ENCODE data around the gene ZNF536. TPM values are rescaled to one million over a fixed set of nuclear protein-coding genes. Genes with fewer than 3 reads are reported as not detected.
A peak's percentile ranks its signal among the peaks of the same experiment; 100 is the strongest.

The ZNF536 gene
- polyA plus RNA-seq, 1 donor = 5.3 TPM

DNA sequence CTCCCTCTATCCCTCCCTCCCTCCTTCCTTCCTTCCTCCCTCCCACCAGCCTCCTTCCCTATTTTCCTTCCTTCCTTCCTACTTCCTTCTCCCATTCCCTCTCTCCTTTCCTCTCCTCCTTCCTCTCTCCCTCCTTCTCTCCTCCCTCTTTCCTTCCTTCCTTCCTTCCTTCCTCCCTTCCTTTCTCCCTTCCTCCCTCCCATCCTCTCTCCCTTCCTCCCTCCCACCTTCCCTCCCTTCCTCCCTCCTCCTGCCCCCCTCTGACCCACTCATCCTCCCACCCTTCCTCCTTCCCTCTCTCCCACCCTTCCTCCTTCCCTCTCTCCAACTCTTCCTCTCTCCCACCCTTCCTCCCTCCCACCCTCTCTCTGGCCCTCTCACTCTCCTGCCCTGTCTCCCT lies 132.1 kb downstream of the ZNF536 start:
- DNase-seq = no peak
- Histone ChIP-seq H3K27ac (ENCODE audit: low read length) (no peak overlapping the region), H3K9me3 (ENCODE audit: control insufficient read depth, low read depth, low read length) (no peaks in the 10 kb centered on the region), H3K36me3 (ENCODE audit: control insufficient read depth, insufficient read depth, low read length) (no peaks in the 10 kb centered on the region), H3K4me1 (ENCODE audit: control insufficient read depth, insufficient read depth, low read length) (no peaks in the 10 kb centered on the region), H3K4me3 (ENCODE audit: low read length) (no peak overlapping the region), H3K27me3 (ENCODE audit: control insufficient read depth, insufficient read depth, low read length) (no peaks in the 10 kb centered on the region)

DNA sequence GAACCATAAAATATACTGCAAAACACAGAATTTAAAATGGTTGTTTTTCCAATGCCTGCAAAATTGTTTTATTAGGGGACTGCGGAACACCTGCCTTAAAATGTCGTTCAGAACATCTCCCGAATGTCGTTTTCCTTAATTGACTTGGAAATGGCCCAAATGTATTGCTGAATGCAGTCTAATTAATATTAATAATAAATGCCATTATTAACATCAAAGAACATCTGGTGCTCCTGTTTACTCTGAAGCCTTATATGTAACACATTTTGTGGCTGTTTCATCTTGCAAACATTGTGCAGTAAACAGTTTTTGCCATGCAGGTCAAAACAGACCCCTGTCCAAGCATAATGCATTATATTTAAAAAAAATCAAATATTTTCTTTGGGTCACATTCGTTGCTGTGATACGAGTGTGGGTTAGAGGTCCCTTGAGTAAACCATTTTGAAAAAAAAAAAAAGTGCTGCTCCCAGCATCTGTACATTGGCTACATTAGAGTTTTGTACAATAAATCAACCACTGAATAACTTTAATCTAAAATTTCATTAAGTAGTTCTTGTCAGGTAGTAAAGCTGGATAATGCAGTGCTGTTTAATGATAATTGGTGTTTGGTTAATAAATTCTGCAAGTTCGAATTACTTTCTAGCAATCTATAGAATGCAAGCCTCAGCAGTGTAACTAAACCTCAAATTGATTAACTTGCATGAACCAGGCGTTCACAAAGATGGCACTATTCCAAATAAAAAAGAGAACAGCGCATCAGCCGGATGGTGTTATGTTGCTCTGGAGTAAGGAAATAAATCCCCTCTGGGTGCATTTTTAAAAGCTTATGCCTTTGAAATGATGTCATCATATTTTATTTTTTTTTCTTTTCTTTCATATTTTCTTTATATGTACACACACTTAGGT lies 140.2 kb downstream of the ZNF536 start:
- Histone ChIP-seq H3K36me3 (ENCODE audit: control insufficient read depth, insufficient read depth, low read length) (no peaks in the 10 kb centered on the region), H3K9me3 (ENCODE audit: control insufficient read depth, low read depth, low read length) (no peaks in the 10 kb centered on the region), H3K4me1 (ENCODE audit: control insufficient read depth, insufficient read depth, low read length) (no peaks in the 10 kb centered on the region), H3K27me3 (ENCODE audit: control insufficient read depth, insufficient read depth, low read length) (no peaks in the 10 kb centered on the region), H3K27ac (ENCODE audit: low read length) (no peak overlapping the region), H3K4me3 (ENCODE audit: low read length) (no peak overlapping the region)
- DNase-seq = peak in 1 of 2 donors; percentile 9
- WGBS (ENCODE audit: insufficient coverage, low lambda C conversion rate) = 56% methylated on average over 2 of the region's 10 CpGs

DNA sequence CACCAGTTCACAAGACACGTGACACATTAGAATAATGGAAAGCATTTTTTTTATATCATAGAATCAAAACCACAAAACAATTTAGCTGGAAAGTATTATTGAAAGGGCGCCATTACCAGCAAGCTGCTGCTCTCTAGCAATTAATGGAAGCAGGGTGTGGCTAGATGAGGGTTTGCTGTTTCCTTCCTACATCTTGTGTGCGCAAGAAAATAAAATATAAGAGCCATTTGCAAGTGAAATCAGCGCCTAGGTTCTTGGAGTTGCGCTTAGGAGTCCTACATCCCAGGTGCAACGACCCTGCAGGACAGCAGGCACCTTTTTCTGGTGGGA lies 140.9 kb downstream of the ZNF536 start:
- Histone ChIP-seq H3K4me1 (ENCODE audit: control insufficient read depth, insufficient read depth, low read length) (no peaks in the 10 kb centered on the region), H3K36me3 (ENCODE audit: control insufficient read depth, insufficient read depth, low read length) (no peaks in the 10 kb centered on the region), H3K9me3 (ENCODE audit: control insufficient read depth, low read depth, low read length) (no peaks in the 10 kb centered on the region), H3K27me3 (ENCODE audit: control insufficient read depth, insufficient read depth, low read length) (no peaks in the 10 kb centered on the region), H3K27ac (ENCODE audit: low read length) (no peak overlapping the region), H3K4me3 (ENCODE audit: low read length) (no peak overlapping the region)
- no peak for DNase-seq
- WGBS (ENCODE audit: insufficient coverage, low lambda C conversion rate) = 80% methylated on average over 1 of the region's 6 CpGs

DNA sequence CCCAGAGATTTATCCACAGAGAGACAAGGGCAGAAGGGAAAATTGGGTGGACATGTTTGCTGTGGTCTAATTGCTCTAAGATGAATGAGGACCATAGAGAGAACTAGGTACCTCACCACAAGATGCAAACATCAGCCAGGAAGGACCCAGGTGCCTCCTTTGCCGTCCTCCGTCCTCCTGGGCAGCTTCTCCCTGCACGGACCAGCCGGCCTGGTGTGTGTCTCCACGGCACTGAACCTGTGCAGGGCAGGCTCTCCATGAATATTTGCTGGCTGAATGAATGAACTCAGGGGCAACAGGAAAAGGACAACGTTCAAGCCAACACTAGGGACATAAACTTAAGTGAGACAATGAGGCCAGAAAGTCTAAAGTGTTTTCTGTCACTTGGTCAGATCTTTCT lies 143.9 kb downstream of the ZNF536 start:
- H3K27ac ChIP-seq (ENCODE audit: low read length) = no peak overlapping the region
- H3K36me3 ChIP-seq (ENCODE audit: control insufficient read depth, insufficient read depth, low read length) = no peaks in the 10 kb centered on the region
- DNase-seq = no peak
- no peak overlapping the region for H3K4me3 ChIP-seq (ENCODE audit: low read length)
- WGBS (ENCODE audit: insufficient coverage, low lambda C conversion rate) = no CpG with 5 or more reads among the region's 6 CpGs
- no peaks in the 10 kb centered on the region for H3K4me1 ChIP-seq (ENCODE audit: control insufficient read depth, insufficient read depth, low read length)
- no peaks in the 10 kb centered on the region for H3K27me3 ChIP-seq (ENCODE audit: control insufficient read depth, insufficient read depth, low read length)
- H3K9me3 ChIP-seq (ENCODE audit: control insufficient read depth, low read depth, low read length) = no peaks in the 10 kb centered on the region

DNA sequence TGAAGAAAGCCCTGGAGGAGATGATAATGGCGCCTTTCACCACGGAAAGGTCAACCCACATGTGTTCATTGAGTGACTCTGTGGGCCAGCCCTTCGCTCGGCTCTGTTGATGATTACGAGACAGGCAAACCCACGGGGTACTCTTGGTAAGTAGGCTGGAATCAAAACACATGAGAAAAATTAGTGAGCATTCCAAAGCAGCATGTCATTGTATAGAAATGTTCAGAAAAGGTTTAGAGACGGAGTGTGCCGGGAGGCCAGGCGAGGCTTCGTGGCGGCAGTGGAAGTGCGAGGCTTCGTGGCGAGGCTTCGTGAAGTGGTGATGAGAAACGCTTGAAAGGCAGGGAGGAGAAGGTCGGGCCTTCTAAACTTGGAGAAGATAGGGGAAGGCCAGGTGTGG lies 144.3 kb downstream of the ZNF536 start:
- no peak for DNase-seq
- no peak overlapping the region for H3K4me3 ChIP-seq (ENCODE audit: low read length)
- WGBS (ENCODE audit: insufficient coverage, low lambda C conversion rate) = no CpG with 5 or more reads among the region's 17 CpGs
- no peaks in the 10 kb centered on the region for H3K4me1 ChIP-seq (ENCODE audit: control insufficient read depth, insufficient read depth, low read length)
- H3K9me3 ChIP-seq (ENCODE audit: control insufficient read depth, low read depth, low read length) = no peaks in the 10 kb centered on the region
- no peaks in the 10 kb centered on the region for H3K27me3 ChIP-seq (ENCODE audit: control insufficient read depth, insufficient read depth, low read length)
- no peak overlapping the region for H3K27ac ChIP-seq (ENCODE audit: low read length)
- no peaks in the 10 kb centered on the region for H3K36me3 ChIP-seq (ENCODE audit: control insufficient read depth, insufficient read depth, low read length)

DNA sequence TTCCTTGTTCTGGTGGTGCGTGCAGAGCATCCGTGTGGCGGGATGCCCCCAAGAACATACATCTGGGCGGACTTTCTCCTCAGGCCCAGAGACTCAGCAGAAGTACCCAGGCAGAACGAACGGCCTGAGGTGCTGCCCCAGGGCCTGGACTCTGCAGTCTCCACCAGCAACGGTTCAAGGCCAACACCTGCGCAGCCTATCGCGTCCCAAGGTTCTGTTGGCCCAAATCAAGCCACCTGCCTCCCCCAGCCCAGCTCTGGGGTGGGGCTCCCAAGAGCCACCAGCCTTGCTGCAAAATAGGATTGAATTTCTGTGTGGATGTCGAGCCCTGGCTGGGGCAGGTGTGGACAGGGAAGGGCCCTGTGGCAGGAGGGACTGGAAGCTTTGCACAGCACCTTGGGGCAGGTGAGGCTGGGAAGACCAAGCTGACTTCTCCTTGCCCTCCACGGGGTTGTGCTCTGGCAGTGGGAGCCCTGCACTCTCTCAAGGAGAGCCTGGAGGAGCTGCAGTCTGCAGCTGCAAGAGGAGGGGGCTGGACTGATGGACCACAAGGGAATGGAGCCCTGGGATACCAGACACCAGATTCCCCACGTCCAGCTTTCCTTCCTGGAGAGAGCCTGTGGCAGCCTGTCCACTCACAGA lies 146.9 kb downstream of the ZNF536 start:
- Histone ChIP-seq H3K27ac (ENCODE audit: low read length) (no peak overlapping the region), H3K4me3 (ENCODE audit: low read length) (no peak overlapping the region), H3K36me3 (ENCODE audit: control insufficient read depth, insufficient read depth, low read length) (no peaks in the 10 kb centered on the region), H3K27me3 (ENCODE audit: control insufficient read depth, insufficient read depth, low read length) (no peaks in the 10 kb centered on the region), H3K4me1 (ENCODE audit: control insufficient read depth, insufficient read depth, low read length) (no peaks in the 10 kb centered on the region), H3K9me3 (ENCODE audit: control insufficient read depth, low read depth, low read length) (no peaks in the 10 kb centered on the region)
- no peak for DNase-seq
- no CpG with 5 or more reads among the region's 13 CpGs for WGBS (ENCODE audit: insufficient coverage, low lambda C conversion rate)

DNA sequence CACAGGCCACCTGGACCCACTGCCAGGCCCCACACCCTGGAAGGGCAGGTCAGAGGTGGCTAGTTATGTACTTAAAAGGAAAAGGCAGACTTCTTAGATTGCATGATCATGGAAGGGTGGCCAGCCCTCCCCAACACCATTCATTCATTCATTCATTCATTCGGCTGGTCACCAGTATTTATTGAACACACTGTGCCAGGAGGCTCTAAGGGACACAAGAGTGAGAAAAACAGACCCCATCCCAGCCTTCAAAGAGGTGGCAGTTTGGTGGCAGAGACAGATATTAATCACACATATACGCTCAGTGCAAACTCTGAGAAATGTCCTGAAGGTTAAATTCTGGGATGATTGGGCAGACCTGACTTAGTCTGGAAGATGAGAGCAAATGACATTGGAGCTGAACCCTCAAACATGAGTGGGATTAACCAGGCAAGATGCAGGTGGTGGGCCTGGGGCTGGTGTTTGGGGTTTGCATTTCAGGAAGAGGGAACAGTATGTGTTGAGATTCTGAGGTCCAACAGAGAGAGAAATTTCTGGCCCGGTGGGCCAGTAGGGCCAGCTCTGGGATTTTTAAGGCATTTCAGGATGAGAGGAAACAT lies 147.5 kb downstream of the ZNF536 start:
- Histone ChIP-seq H3K27me3 (ENCODE audit: control insufficient read depth, insufficient read depth, low read length) (no peaks in the 10 kb centered on the region), H3K27ac (ENCODE audit: low read length) (no peak overlapping the region), H3K36me3 (ENCODE audit: control insufficient read depth, insufficient read depth, low read length) (no peaks in the 10 kb centered on the region), H3K4me3 (ENCODE audit: low read length) (no peak overlapping the region), H3K4me1 (ENCODE audit: control insufficient read depth, insufficient read depth, low read length) (no peaks in the 10 kb centered on the region), H3K9me3 (ENCODE audit: control insufficient read depth, low read depth, low read length) (no peaks in the 10 kb centered on the region)
- WGBS (ENCODE audit: insufficient coverage, low lambda C conversion rate) = no CpG with 5 or more reads among the region's 3 CpGs
- no peak for DNase-seq

DNA sequence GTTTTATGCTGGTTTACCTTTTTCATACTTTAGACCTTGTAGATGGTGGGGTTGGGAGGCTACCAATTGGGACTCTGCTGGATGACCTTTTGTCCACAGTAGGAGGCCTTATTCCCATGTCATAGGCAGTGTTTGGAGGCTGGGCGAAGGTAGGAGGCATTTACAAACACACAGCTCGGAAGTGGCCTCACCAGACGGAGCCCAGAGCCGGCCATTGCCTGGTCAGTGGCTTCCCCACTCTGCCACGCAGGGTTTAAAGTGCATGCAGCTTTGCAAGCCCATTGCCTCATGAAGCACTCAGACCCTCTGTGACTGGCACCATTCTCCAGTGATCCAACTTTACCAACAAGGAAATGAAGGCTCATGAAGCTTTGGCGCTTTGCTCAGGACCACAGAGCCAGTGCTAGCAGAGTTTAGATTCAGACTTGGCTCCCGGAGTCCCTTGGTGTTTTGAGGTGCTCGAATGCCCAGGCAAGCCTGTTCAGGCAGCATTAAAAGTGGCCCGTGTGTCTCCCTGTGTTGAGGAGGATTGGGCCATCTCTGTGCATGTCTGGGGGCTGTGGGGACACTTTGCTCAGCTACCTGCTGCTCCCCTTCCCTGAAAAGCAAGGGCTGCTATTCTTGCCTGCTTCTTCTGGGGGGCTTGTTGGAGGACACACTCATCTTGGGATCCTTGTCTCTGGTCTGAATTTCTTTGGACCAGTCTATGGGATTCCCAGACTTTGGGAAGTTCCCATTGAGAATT lies 148.7 kb downstream of the ZNF536 start:
- no CpG with 5 or more reads among the region's 9 CpGs for WGBS (ENCODE audit: insufficient coverage, low lambda C conversion rate)
- H3K4me1 ChIP-seq (ENCODE audit: control insufficient read depth, insufficient read depth, low read length) = no peaks in the 10 kb centered on the region
- no peak overlapping the region for H3K27ac ChIP-seq (ENCODE audit: low read length)

DNA sequence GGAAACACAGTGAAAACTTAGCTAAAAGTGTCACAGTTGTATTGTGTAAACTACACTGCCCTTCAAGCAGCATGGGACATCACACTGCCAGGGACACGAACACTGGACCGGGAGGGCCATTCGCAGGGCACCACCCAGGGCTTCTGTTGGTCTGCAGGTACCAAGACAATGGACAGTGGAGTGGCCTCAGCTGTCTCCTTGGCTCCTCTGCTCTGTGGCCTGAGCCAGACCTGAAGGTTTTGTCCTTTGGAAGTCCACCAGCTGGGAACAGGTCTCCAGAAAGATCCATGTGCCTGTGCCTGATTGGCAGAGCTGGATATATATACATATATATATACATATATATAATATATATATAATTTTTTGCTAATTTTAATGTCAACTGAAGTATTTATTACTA lies 149.8 kb downstream of the ZNF536 start:
- no CpG with 5 or more reads among the region's 3 CpGs for WGBS (ENCODE audit: insufficient coverage, low lambda C conversion rate)

More for the DNA sequence above, 148.7 kb downstream of the ZNF536 start:
- H3K27me3 ChIP-seq (ENCODE audit: control insufficient read depth, insufficient read depth, low read length) = no peaks in the 10 kb centered on the region
- no peaks in the 10 kb centered on the region for H3K9me3 ChIP-seq (ENCODE audit: control insufficient read depth, low read depth, low read length)
- no peak overlapping the region for H3K4me3 ChIP-seq (ENCODE audit: low read length)
- no peak for DNase-seq
- H3K36me3 ChIP-seq (ENCODE audit: control insufficient read depth, insufficient read depth, low read length) = no peaks in the 10 kb centered on the region

DNA sequence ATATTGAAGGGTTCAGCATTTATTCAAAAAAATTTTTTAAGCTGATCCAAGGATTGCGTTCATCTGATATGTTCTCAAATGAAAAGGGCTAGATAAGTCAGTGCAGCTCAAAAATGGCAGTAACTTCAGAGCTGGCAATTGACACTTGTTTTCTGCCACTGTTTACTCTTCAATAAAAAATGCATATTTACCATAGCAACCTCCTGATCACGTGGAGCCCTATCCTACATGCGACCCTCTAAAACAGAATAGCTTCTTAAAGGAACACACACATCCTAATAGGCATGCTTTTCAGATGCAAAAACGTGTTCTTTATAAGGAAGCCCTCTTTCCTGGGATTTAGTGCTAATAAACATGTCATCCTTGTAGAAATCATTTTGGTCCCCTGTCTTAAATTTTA lies 150.2 kb downstream of the ZNF536 start:
- no peaks in the 10 kb centered on the region for H3K9me3 ChIP-seq (ENCODE audit: control insufficient read depth, low read depth, low read length)
- H3K4me1 ChIP-seq (ENCODE audit: control insufficient read depth, insufficient read depth, low read length) = no peaks in the 10 kb centered on the region
- no peak for DNase-seq
- H3K27ac ChIP-seq (ENCODE audit: low read length) = no peak overlapping the region
- no peaks in the 10 kb centered on the region for H3K27me3 ChIP-seq (ENCODE audit: control insufficient read depth, insufficient read depth, low read length)
- H3K4me3 ChIP-seq (ENCODE audit: low read length) = no peak overlapping the region
- no peaks in the 10 kb centered on the region for H3K36me3 ChIP-seq (ENCODE audit: control insufficient read depth, insufficient read depth, low read length)
- WGBS (ENCODE audit: insufficient coverage, low lambda C conversion rate) = 20% methylated on average over 1 of the region's 4 CpGs

More for the DNA sequence above, 149.8 kb downstream of the ZNF536 start:
- DNase-seq = no peak
- no peaks in the 10 kb centered on the region for H3K4me1 ChIP-seq (ENCODE audit: control insufficient read depth, insufficient read depth, low read length)
- H3K36me3 ChIP-seq (ENCODE audit: control insufficient read depth, insufficient read depth, low read length) = no peaks in the 10 kb centered on the region
- H3K27ac ChIP-seq (ENCODE audit: low read length) = no peak overlapping the region
- no peak overlapping the region for H3K4me3 ChIP-seq (ENCODE audit: low read length)
- no peaks in the 10 kb centered on the region for H3K27me3 ChIP-seq (ENCODE audit: control insufficient read depth, insufficient read depth, low read length)
- no peaks in the 10 kb centered on the region for H3K9me3 ChIP-seq (ENCODE audit: control insufficient read depth, low read depth, low read length)
